Activated naive CD8-positive, alpha-beta T cell (primary cell): ENCODE measurements around the gene RMI1.
"Not testable (repeated sequence)": the region's sequence is repeated elsewhere in the genome, so short reads cannot be mapped to it uniquely, and the experiment has no call there.

Source experiments
- H3K27ac Mint-ChIP-seq: one replicate; pipeline ENCODE4 v1.8.0; 2021; ENCODE audit warnings: mixed read lengths
- H3K27me3 Mint-ChIP-seq: one replicate; pipeline ENCODE4 v1.8.0; 2021; ENCODE audit warnings: mixed read lengths
- H3K36me3 Mint-ChIP-seq: one replicate; pipeline ENCODE4 v1.8.0; 2021; ENCODE audit warnings: mixed read lengths
- H3K4me1 Mint-ChIP-seq: one replicate; pipeline ENCODE4 v1.8.0; 2021; ENCODE audit warnings: low read depth, mixed read lengths
- H3K4me3 Mint-ChIP-seq: one replicate; pipeline ENCODE4 v1.8.0; 2021; ENCODE audit warnings: mild to moderate bottlenecking, mixed read lengths
- H3K9me3 Mint-ChIP-seq: one replicate; pipeline ENCODE4 v1.8.0; 2021; ENCODE audit warnings: low read depth, mixed read lengths

RMI1 gene

GRCh38 chr9:83980395-83981125, at the start of gene RMI1:
Gene RMI1 (plus strand): TSS chr9:83980805. CDS start chr9:84000987, 20,182 bp downstream.
- peaks cover 34% of the 10 kb centered on the region for H3K4me1 Mint-ChIP-seq
- no peaks in the 10 kb centered on the region for H3K9me3 Mint-ChIP-seq

GRCh38 chr9:83930881-83931280, 49.7 kb upstream of the RMI1 start:
- Mint-ChIP-seq H3K9me3 (no peaks in the 10 kb centered on the region), H3K27me3 (no peaks in the 10 kb centered on the region), H3K4me3 (no peak overlapping the region), H3K4me1 (peaks cover 8% of the 10 kb centered on the region), H3K36me3 (no peaks in the 10 kb centered on the region), H3K27ac (no peak overlapping the region)

More at GRCh38 chr9:83980395-83981125, at the start of gene RMI1:
- peaks cover 27% of the 10 kb centered on the region for H3K36me3 Mint-ChIP-seq
- H3K27ac Mint-ChIP-seq, result peak within 1 kb of the TSS; percentile 82
- H3K27me3 Mint-ChIP-seq, result no peaks in the 10 kb centered on the region
- H3K4me3 Mint-ChIP-seq, result peak within 1 kb of the TSS; percentile 98

- no peak overlapping the region for H3K4me3 Mint-ChIP-seq
- H3K27ac Mint-ChIP-seq, result no peak overlapping the region
- no peaks in the 10 kb centered on the region for H3K27me3 Mint-ChIP-seq
- H3K9me3 Mint-ChIP-seq, result no peaks in the 10 kb centered on the region
- H3K36me3 Mint-ChIP-seq, result no peaks in the 10 kb centered on the region
- H3K4me1 Mint-ChIP-seq, result peaks cover 8% of the 10 kb centered on the region
Observed at GRCh38 chr9:83932011-83932410, 48.6 kb upstream of the RMI1 start.

GRCh38 chr9:83932851-83933250, 47.8 kb upstream of the RMI1 start:
- H3K27ac Mint-ChIP-seq, result no peak overlapping the region
- peaks cover 8% of the 10 kb centered on the region for H3K4me1 Mint-ChIP-seq
- no peaks in the 10 kb centered on the region for H3K36me3 Mint-ChIP-seq
- H3K9me3 Mint-ChIP-seq, result no peaks in the 10 kb centered on the region
- no peak overlapping the region for H3K4me3 Mint-ChIP-seq
- H3K27me3 Mint-ChIP-seq, result no peaks in the 10 kb centered on the region

GRCh38 chr9:83933790-83934189, 46.8 kb upstream of the RMI1 start:
- H3K27ac Mint-ChIP-seq, result no peak overlapping the region
- no peak overlapping the region for H3K4me3 Mint-ChIP-seq
- no peaks in the 10 kb centered on the region for H3K36me3 Mint-ChIP-seq
- peaks cover 8% of the 10 kb centered on the region for H3K4me1 Mint-ChIP-seq
- no peaks in the 10 kb centered on the region for H3K27me3 Mint-ChIP-seq
- H3K9me3 Mint-ChIP-seq, result no peaks in the 10 kb centered on the region

- Mint-ChIP-seq H3K4me1 (peaks cover 8% of the 10 kb centered on the region), H3K9me3 (no peaks in the 10 kb centered on the region), H3K27ac (no peak overlapping the region), H3K36me3 (no peaks in the 10 kb centered on the region), H3K4me3 (no peak overlapping the region), H3K27me3 (no peaks in the 10 kb centered on the region)
Observed at GRCh38 chr9:83934569-83935275, 45.9 kb upstream of the RMI1 start.

GRCh38 chr9:83935276-83935935, 45.2 kb upstream of the RMI1 start:
- Mint-ChIP-seq H3K27me3 (no peaks in the 10 kb centered on the region), H3K36me3 (no peaks in the 10 kb centered on the region), H3K27ac (no peak overlapping the region), H3K9me3 (no peaks in the 10 kb centered on the region), H3K4me3 (no peak overlapping the region), H3K4me1 (peaks cover 8% of the 10 kb centered on the region)

GRCh38 chr9:83936523-83936922, 44.1 kb upstream of the RMI1 start:
- Mint-ChIP-seq H3K27me3 (no peaks in the 10 kb centered on the region), H3K27ac (no peak overlapping the region), H3K9me3 (no peaks in the 10 kb centered on the region), H3K36me3 (no peaks in the 10 kb centered on the region), H3K4me3 (no peak overlapping the region), H3K4me1 (peaks cover 5% of the 10 kb centered on the region)

GRCh38 chr9:83937861-83938455, 42.6 kb upstream of the RMI1 start:
- Mint-ChIP-seq H3K4me1 (no peaks in the 10 kb centered on the region), H3K9me3 (no peaks in the 10 kb centered on the region), H3K27me3 (no peaks in the 10 kb centered on the region), H3K36me3 (no peaks in the 10 kb centered on the region), H3K27ac (no peak overlapping the region), H3K4me3 (no peak overlapping the region)

- no peaks in the 10 kb centered on the region for H3K4me1 Mint-ChIP-seq
Observed at GRCh38 chr9:83940590-83941303, 39.9 kb upstream of the RMI1 start.

GRCh38 chr9:83948096-83948495, 32.5 kb upstream of the RMI1 start:
- H3K27me3 Mint-ChIP-seq, H3K4me1 Mint-ChIP-seq, H3K4me3 Mint-ChIP-seq, H3K9me3 Mint-ChIP-seq, H3K27ac Mint-ChIP-seq, H3K36me3 Mint-ChIP-seq: not testable (repeated sequence)

More at GRCh38 chr9:83940590-83941303, 39.9 kb upstream of the RMI1 start:
- Mint-ChIP-seq H3K27me3 (no peaks in the 10 kb centered on the region), H3K27ac (no peak overlapping the region), H3K4me3 (no peak overlapping the region), H3K36me3 (peaks cover 4% of the 10 kb centered on the region), H3K9me3 (no peaks in the 10 kb centered on the region)

GRCh38 chr9:83956086-83956435, 24.5 kb upstream of the RMI1 start:
- no peaks in the 10 kb centered on the region for H3K27me3 Mint-ChIP-seq
- H3K36me3 Mint-ChIP-seq, result no peaks in the 10 kb centered on the region

GRCh38 chr9:83956436-83957247, 24.0 kb upstream of the RMI1 start:
- Mint-ChIP-seq H3K4me1 (peaks cover 20% of the 10 kb centered on the region), H3K27me3 (no peaks in the 10 kb centered on the region), H3K27ac (peak overlapping the region; percentile 96), H3K9me3 (no peaks in the 10 kb centered on the region), H3K36me3 (no peaks in the 10 kb centered on the region), H3K4me3 (peak overlapping the region; percentile 96)

More at GRCh38 chr9:83956086-83956435, 24.5 kb upstream of the RMI1 start:
- H3K4me3 Mint-ChIP-seq, result peak overlapping the region; percentile 96
- H3K4me1 Mint-ChIP-seq, result peaks cover 20% of the 10 kb centered on the region
- H3K27ac Mint-ChIP-seq, result peak overlapping the region; percentile 96
- H3K9me3 Mint-ChIP-seq, result no peaks in the 10 kb centered on the region

- peaks cover 20% of the 10 kb centered on the region for H3K4me1 Mint-ChIP-seq
- no peaks in the 10 kb centered on the region for H3K9me3 Mint-ChIP-seq
- peak overlapping the region; percentile 84 for H3K27ac Mint-ChIP-seq
- no peaks in the 10 kb centered on the region for H3K27me3 Mint-ChIP-seq
- H3K4me3 Mint-ChIP-seq, result peak overlapping the region; percentile 96
- no peaks in the 10 kb centered on the region for H3K36me3 Mint-ChIP-seq
Observed at GRCh38 chr9:83957248-83957513, 23.4 kb upstream of the RMI1 start.
